ENCODE measurements around the gene UBE2O.

DNA sequence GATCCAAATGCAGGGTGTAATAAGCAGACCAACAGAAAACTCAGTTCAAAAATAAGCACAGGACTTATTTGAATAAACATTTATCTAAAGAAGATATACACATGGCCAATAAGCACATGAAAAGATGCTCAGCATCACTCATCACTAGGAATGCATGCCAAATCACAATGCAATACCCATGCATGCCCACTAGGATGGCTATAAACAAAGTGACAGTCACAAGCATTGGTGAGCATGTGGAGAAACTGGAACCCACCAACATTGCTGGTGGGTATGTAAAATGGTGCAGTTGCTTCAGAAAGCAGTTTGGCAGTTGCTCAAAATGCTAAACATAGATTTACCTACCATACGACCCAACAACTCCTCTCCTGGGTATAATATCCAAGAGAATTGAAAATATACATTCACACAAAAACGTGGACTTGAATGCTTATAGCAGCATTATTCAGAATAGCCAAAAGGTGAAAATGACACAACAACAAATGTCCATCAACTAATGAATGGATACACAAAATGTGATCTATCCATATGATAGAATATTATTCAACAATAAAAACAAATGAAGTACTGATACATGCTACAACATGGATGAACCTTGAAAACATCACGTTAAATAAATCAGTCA is 20.1 kb downstream of the UBE2O start:
- TF ChIP-seq ZNF565 (CRISPR knock-in tag; conservative IDR thresholded peaks at IDR 0.05; ENCODE audit: low read depth) (no peak), TCF4 (CRISPR knock-in tag; IDR thresholded peaks at IDR 0.05; ENCODE audit: borderline replicate concordance) (no peak), ISL1 (CRISPR knock-in tag; IDR thresholded peaks at IDR 0.05) (no peak), BACH2 (CRISPR knock-in tag; IDR thresholded peaks at IDR 0.05; ENCODE audit: borderline replicate concordance) (no peak), POU6F1 (CRISPR knock-in tag; IDR thresholded peaks at IDR 0.05; ENCODE audit: borderline replicate concordance, low read depth) (no peak), ZNF8 (CRISPR knock-in tag; IDR thresholded peaks at IDR 0.05) (no peak), PPARA (CRISPR knock-in tag; IDR thresholded peaks at IDR 0.05; ENCODE audit: borderline replicate concordance) (no peak), GLIS3 (CRISPR knock-in tag; IDR thresholded peaks at IDR 0.05) (no peak), ZFP30 (CRISPR knock-in tag; IDR thresholded peaks at IDR 0.05) (no peak), ZNF70 (CRISPR knock-in tag; IDR thresholded peaks at IDR 0.05) (no peak)
- TF ChIP-seq, protein P1, sequence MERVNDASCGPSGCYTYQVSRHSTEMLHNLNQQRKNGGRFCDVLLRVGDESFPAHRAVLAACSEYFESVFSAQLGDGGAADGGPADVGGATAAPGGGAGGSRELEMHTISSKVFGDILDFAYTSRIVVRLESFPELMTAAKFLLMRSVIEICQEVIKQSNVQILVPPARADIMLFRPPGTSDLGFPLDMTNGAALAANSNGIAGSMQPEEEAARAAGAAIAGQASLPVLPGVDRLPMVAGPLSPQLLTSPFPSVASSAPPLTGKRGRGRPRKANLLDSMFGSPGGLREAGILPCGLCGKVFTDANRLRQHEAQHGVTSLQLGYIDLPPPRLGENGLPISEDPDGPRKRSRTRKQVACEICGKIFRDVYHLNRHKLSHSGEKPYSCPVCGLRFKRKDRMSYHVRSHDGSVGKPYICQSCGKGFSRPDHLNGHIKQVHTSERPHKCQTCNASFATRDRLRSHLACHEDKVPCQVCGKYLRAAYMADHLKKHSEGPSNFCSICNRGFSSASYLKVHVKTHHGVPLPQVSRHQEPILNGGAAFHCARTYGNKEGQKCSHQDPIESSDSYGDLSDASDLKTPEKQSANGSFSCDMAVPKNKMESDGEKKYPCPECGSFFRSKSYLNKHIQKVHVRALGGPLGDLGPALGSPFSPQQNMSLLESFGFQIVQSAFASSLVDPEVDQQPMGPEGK (CRISPR knock-in tag; IDR thresholded peaks at IDR 0.05; ENCODE audit: borderline replicate concordance) = no peak
- TF ChIP-seq, protein P2, sequence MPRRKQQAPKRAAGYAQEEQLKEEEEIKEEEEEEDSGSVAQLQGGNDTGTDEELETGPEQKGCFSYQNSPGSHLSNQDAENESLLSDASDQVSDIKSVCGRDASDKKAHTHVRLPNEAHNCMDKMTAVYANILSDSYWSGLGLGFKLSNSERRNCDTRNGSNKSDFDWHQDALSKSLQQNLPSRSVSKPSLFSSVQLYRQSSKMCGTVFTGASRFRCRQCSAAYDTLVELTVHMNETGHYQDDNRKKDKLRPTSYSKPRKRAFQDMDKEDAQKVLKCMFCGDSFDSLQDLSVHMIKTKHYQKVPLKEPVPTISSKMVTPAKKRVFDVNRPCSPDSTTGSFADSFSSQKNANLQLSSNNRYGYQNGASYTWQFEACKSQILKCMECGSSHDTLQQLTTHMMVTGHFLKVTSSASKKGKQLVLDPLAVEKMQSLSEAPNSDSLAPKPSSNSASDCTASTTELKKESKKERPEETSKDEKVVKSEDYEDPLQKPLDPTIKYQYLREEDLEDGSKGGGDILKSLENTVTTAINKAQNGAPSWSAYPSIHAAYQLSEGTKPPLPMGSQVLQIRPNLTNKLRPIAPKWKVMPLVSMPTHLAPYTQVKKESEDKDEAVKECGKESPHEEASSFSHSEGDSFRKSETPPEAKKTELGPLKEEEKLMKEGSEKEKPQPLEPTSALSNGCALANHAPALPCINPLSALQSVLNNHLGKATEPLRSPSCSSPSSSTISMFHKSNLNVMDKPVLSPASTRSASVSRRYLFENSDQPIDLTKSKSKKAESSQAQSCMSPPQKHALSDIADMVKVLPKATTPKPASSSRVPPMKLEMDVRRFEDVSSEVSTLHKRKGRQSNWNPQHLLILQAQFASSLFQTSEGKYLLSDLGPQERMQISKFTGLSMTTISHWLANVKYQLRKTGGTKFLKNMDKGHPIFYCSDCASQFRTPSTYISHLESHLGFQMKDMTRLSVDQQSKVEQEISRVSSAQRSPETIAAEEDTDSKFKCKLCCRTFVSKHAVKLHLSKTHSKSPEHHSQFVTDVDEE (CRISPR knock-in tag; IDR thresholded peaks at IDR 0.05) = no peak
